Stimulated activated CD4-positive, alpha-beta T cell treated with anti-CD3 and anti-CD28 coated beads, Interleukin-12 subunit alpha, Interleukin-12 subunit beta, amount 100 ng/mL, for 4 hours (primary cell): Measurements from ENCODE around the gene EXOC3.

Experiments used
- DNase-seq: peaks from one replicate; pipeline ENCODE4 v3.0.0-alpha.2; 2020

EXOC3 gene

GRCh38 chr5:427415-428087 is 15.4 kb upstream of the EXOC3 start:
- DNase-seq = no peak

- DNase-seq = no peak
Observed at GRCh38 chr5:428219-428618, 14.8 kb upstream of the EXOC3 start.

DNA sequence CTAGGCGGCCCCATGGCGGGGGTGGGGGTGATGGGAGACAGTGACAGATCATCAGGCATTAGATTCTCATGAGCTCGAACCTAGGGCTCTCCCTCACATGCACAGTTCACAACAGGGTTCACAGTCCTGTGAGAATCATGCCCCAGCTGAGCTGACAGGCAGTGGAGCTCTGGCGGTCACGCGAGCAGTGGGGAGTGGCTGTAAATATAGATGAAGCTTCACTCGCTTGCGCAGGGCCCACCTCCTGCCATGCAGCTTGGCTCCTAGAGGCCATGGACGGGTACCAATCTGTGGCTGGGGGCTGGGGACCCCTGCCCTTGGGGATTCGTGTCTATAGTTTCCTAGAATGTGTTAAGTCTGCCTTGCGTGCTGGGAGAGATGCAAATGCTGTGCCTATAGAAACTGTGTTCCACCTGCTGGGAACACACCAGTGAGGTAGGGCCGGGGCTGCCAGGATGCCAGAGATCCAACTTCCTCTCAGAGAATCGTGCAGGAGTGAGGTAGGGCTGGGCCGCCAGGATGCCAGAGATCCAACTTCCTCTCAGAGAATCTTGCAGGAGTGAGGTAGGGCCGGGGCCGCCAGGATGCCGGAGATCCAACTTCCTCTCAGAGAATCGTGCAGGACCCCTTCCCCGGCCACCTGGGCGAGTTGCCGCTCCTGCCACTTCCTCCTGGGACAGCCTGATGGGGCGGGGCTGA is 14.1 kb upstream of the EXOC3 start:
- DNase-seq = no peak

DNA sequence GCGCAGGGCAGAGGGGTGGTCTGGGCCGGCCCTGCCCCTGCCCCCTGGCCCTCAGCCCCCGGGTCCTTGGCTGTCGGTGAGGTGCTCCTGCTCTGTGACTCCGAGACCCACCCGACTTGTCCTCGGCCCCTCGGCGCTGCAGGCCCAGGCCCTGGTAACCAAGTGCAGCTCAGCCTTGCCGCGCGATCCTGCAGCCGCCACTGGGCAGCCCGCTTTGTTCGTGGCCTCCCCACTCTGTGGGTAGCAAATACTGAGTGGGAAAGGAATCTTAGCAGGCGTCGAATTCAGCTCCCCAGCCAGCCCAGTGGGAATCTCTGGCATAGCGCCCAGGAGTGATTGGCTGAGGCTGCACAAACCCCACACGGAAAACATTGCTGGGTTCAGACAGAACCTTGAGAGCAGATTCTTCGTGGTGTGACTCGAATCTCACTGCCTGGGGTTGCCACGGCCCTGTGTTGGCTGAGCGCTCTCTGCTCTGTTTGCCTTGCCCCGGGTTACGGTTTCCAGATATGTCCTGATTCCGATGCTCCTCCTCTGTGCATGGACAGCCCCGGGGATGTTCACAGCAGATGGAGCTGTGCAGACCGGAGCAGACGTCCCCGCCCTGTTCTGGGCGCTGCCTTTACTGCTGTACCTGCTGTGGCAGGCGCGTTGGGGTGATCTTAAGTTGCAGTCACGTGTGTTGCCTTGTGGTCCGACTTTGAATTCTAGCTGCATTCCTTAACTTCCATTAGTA is 13.4 kb upstream of the EXOC3 start:
- no peak for DNase-seq

DNA sequence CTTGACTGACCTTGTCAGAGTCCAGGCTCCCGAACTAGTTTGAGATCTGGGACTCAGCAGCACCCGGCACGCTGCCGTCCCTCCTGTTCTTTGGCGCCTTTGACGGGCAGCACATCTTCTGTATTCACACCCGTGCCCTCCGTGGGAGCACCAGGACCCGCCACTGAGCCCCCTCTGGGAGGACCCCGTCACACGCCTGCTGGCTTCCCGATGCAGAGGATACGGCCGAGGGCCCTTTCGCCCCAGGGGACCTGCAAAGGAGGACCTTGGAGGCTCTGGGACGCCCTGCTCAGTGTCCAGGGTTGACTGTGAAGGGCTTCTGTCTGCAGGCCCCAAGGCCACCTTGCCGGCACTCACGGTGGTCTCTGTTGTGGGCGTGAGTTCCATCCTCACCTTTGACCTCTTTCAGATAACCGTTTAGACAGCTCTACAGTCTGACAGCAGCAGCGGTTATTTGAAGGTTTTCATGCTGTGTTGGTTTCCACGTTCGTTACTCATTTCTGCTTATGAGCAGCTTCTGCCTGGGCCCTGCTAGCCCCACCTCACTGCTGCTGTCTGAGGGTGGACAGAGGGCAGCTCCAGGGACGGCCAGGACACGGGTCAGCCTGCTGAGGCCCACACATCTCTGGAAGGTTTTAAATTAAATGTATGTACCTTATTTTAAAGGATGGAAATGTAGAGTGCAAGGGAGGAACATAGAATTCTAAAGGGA is 12.6 kb upstream of the EXOC3 start:
- no peak for DNase-seq

DNA sequence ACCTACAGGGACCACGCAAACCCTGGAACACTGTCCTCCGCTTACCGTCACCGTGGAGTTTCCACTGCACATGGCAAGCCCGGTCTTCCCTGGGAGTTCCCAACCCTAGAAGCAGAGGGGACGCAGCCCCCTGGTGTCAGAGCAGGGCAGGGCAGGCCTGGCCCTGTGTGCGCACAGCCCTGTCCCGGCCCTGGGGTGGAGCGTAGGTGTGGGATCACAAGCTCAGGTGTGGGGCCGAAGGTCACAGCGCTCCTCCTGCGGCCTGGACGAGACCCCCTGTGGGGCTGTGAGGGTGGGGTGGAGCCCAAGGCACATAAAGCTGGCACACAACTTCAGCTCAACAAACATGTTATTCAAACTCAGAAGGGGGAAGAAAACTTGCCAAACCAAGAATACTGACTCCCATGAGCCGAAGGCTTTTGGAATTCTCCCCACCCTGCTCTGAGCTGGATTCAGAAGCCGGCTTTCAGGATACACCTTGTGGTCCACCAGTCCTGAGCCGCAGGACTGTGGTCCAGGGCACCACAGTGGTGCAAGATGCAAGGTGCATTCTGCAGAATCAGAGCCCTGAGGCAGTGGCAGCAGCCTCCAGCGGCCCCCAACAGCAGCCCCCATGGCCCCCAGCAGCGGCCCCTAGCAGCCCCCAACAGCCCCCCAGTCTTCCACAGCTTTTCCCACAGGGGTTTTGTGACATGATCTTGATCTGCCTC is 11.8 kb upstream of the EXOC3 start:
- peak; percentile 56 for DNase-seq

DNA sequence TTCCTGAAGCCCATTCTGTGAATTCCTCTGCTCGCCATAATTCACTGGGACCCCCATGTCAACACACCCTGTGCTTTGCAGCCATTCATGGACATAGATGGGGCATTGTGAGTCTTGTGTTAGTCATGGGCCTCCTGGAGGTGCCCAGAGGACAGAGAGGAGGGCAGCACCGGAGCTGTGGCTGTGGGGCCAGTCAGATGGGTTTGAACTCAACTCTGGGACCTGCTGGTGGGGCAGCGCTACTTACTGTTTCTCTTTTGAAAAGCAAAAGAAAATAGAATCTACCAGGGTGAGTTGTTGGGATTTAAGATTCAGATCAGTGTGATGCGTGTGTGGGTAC is 11.3 kb upstream of the EXOC3 start:
- no peak for DNase-seq

GRCh38 chr5:432201-432927 is 10.6 kb upstream of the EXOC3 start:
- DNase-seq = no peak

- DNase-seq = no peak
Observed at GRCh38 chr5:432928-433791, 9.8 kb upstream of the EXOC3 start.

DNA sequence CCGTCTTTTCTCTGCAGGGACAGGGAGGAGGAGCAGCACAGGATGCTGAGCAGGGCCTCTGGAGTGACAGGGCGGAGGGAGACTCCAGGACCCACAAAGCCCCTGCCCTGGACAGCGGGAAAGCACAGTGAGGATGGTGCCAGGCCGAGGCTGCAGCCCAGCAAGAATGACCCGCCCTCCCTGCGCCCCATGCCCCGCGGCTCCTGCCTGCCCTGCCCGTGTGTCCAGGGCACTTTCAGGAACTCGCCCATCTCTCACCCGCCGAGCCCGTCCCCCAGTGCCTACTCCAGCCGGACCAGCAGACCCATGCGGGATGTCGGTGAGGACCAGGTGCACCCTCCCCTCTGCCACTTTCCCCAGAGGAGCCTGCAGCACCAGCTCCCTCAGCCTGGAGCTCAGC is 9.1 kb upstream of the EXOC3 start:
- DNase-seq = no peak

GRCh38 chr5:434443-435146 is 8.4 kb upstream of the EXOC3 start:
- no peak for DNase-seq

GRCh38 chr5:435156-435790 is 7.7 kb upstream of the EXOC3 start:
- DNase-seq = no peak

GRCh38 chr5:435961-436640 is 6.9 kb upstream of the EXOC3 start:
- DNase-seq = no peak

DNA sequence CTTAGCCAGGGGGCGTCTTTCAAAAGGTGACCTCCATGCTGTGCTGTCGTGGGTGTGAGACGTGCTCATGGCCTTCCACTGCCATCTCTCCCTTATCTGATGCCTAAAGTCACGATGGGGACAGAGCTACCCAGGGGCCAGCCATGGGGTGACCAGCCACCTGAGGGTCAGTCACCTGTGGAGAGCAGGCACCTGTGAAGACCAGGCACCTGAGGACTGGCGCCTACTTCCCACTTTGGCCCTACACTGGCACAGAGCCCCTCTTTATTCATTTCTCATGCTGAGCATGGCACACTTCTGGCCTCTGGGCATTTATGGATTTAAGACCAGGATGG is 6.4 kb upstream of the EXOC3 start:
- DNase-seq = no peak

DNA sequence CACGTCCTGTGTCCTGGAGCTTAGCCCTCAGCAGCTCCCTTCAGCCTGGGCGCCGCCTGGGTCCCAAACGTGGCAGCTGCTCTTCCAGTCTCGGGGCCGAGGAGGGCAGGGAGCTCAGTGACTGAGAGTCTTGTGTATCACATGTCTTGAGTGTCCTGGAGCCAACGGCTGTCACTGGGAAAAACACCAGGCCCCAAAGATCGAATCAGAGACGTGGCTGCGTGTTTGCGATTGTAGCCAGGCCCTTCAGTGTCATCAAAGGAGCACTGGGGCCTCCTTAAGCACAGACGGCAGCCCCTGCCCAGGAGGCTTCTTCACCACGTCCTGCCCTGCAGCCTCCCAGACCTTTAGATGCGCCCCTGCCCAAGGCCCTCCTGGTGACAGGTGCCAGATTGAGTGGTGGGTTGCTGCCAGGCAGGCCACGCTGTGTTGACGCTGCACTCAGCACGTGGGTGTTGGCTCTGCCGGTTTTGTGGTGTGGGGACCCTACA is 5.7 kb upstream of the EXOC3 start:
- no peak for DNase-seq

DNA sequence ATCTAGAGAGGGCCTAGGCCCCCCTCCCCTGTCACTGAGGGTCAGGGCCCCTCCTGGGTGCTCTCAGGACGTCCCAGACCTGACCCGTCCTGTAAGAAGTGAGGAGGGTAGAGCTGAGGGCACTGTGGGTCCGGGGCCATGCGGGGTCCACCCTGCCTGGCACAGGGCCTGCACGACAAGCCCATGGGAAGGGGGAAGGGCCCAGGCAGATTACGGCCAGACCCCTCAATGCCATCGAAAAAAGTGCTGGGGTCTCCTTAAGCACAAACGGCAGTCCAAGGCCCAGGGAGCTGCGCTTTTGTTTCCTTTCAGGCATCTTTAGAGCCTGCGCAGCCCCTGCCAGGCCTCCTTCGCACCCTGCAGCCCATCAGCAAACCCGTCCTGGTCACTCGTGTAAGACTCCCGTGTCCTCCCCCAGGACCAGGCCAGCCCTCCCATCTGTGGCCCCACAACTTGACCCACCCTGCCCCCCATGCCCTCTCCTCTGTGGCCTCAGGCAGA is 4.4 kb upstream of the EXOC3 start:
- no peak for DNase-seq

GRCh38 chr5:439181-439580 is 3.8 kb upstream of the EXOC3 start:
- DNase-seq = no peak

DNA sequence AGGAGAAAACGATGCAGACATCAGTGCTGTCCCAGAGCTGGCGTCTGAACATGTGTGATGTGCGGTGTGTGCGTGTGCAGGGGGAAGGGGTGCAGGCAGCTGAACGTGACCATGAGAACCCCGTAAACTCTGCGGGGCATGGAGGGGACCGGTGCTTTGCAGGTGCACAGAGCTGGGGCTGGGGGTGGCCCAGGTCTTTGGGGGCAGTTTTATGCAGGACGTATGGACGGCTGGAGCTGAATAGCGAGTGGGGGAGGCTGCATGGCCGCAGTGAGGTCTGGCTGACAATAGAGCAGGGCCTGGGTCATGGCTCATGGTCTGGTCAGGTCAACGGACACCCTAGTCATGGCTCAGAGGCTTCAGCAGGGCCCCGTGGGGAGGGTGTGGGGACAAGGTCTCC is 3.3 kb upstream of the EXOC3 start:
- DNase-seq = no peak
